RWPE2 (cell line): Measurements from ENCODE around the gene CNTNAP2.

Source experiments
- ATAC-seq: fragments of 200-7000 bp; cut with Tn5 transposase; 3 replicates; pipeline ENCODE4 v1.9.1; 2021; ENCODE audit warnings: low read depth
- DNase-seq: peaks from one replicate; pipeline ENCODE4 v3.0.0-alpha.2; 2020; ENCODE audit warnings: low spot score
- H3K27ac ChIP-seq: fragments of 450-650 bp; 2 replicates; pipeline ENCODE4 v1.5.1; 2017; ENCODE audit warnings: mild to moderate bottlenecking; ENCODE audit not compliant: poor library complexity, severe bottlenecking
- H3K27me3 ChIP-seq: fragments of 250-450 bp; sonication (Bioruptor Pico); 2 replicates; pipeline ENCODE4 v1.5.1; 2021; ENCODE audit warnings: mild to moderate bottlenecking, moderate library complexity; ENCODE audit not compliant: insufficient read depth, poor library complexity, severe bottlenecking
- H3K36me3 ChIP-seq: fragments of 250-450 bp; sonication (Bioruptor Pico); 2 replicates; pipeline ENCODE4 v1.5.1; 2020; ENCODE audit warnings: low read depth, mild to moderate bottlenecking, moderate library complexity
- H3K4me1 ChIP-seq: fragments of 250-450 bp; sonication (Bioruptor Pico); 2 replicates; pipeline ENCODE4 v1.5.1; 2021; ENCODE audit warnings: mild to moderate bottlenecking, moderate library complexity; ENCODE audit not compliant: insufficient read depth, poor library complexity, severe bottlenecking
- H3K4me3 ChIP-seq: fragments of 250-450 bp; sonication (Bioruptor Pico); 2 replicates; pipeline ENCODE4 v1.5.1; 2021; ENCODE audit warnings: mild to moderate bottlenecking, moderate library complexity; ENCODE audit not compliant: severe bottlenecking
- H3K9me3 ChIP-seq: fragments of 250-450 bp; sonication (Bioruptor Pico); 2 replicates; pipeline ENCODE4 v1.5.1; 2021; ENCODE audit warnings: mild to moderate bottlenecking, moderate library complexity; ENCODE audit not compliant: severe bottlenecking
- TF ChIP-seq, protein P1 (sequence below): fragments of 450-650 bp; IDR thresholded peaks from one replicate; pipeline ENCODE4 v1.5.1; 2017; ENCODE audit warnings: mild to moderate bottlenecking, moderate library complexity; ENCODE audit not compliant: poor library complexity, severe bottlenecking

CNTNAP2 gene

DNA sequence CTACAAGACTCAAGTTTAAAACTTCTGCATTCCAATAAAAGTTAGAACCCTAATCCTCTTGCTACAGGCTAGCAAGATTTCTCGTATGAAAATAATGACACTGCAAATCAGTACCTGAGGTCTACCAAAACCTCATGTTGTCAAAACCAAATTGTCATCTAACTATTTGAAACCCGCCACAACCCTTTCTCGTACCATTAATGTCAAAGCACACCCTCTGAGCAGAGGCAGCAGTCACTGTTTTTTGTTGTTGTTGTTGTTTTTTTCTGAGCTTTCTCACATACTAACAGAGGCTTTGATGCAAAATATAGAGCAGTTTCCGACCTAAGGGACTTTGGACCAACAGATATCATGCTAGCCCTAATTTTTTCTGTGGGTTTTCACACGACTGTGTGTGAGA, 1910.1 kb downstream of the CNTNAP2 start:
- Histone ChIP-seq H3K27me3 (no peaks in the 10 kb centered on the region), H3K27ac (no peak overlapping the region), H3K9me3 (no peaks in the 10 kb centered on the region), H3K4me3 (no peak overlapping the region), H3K4me1 (no peaks in the 10 kb centered on the region), H3K36me3 (no peaks in the 10 kb centered on the region)
- TF ChIP-seq, protein P1, sequence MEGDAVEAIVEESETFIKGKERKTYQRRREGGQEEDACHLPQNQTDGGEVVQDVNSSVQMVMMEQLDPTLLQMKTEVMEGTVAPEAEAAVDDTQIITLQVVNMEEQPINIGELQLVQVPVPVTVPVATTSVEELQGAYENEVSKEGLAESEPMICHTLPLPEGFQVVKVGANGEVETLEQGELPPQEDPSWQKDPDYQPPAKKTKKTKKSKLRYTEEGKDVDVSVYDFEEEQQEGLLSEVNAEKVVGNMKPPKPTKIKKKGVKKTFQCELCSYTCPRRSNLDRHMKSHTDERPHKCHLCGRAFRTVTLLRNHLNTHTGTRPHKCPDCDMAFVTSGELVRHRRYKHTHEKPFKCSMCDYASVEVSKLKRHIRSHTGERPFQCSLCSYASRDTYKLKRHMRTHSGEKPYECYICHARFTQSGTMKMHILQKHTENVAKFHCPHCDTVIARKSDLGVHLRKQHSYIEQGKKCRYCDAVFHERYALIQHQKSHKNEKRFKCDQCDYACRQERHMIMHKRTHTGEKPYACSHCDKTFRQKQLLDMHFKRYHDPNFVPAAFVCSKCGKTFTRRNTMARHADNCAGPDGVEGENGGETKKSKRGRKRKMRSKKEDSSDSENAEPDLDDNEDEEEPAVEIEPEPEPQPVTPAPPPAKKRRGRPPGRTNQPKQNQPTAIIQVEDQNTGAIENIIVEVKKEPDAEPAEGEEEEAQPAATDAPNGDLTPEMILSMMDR = no peak
- DNase-seq (no peak), ATAC-seq (no peak)

DNA sequence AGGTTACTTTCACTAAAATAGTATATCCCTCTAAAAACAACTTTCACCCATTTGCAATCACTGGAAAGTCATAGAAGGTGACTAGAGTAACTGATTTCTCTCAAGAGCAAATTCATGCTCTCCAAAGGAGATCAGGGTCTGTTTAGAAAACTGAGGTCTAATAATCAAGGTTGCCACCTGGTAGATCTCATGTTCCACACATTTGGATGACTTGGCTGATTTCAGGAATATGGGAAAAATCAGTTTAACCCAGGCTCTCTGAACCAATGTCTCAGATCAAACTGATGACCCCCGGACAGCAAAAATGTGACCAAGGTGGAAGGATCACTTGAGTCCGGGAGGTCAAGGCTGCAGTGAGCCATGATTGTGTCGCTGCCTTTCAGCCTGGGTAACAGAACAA, 1911.6 kb downstream of the CNTNAP2 start:
- TF ChIP-seq, protein P1 = no peak
- Histone ChIP-seq H3K36me3 (no peaks in the 10 kb centered on the region), H3K9me3 (no peaks in the 10 kb centered on the region), H3K27me3 (no peaks in the 10 kb centered on the region), H3K4me1 (no peaks in the 10 kb centered on the region), H3K4me3 (no peak overlapping the region), H3K27ac (no peak overlapping the region)
- ATAC-seq (no peak), DNase-seq (no peak)

DNA sequence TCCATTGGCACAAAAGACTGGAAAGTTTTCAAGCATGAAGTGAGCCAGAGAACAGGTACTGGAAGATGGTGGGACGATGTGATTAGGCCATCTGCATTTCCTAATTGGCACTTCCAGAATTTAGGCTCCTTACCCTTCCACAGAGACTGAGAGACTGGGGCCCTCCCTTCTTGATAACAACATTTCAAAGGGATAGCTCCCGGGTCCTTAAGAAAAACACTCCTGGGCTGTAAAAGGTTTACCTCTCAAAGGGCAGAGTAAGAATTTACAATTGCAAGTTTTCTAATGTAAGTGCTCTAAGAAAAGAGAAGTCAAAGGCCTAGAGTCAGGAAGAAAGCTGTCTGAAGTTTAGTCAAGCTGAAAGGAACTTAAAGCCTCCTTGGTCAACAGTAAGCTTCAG, 1914.4 kb downstream of the CNTNAP2 start:
- DNase-seq (no peak), ATAC-seq (no peak)
- TF ChIP-seq, protein P1 = no peak
- Histone ChIP-seq H3K9me3 (no peaks in the 10 kb centered on the region), H3K4me1 (no peaks in the 10 kb centered on the region), H3K27me3 (no peaks in the 10 kb centered on the region), H3K4me3 (no peak overlapping the region), H3K27ac (no peak overlapping the region), H3K36me3 (no peaks in the 10 kb centered on the region)

DNA sequence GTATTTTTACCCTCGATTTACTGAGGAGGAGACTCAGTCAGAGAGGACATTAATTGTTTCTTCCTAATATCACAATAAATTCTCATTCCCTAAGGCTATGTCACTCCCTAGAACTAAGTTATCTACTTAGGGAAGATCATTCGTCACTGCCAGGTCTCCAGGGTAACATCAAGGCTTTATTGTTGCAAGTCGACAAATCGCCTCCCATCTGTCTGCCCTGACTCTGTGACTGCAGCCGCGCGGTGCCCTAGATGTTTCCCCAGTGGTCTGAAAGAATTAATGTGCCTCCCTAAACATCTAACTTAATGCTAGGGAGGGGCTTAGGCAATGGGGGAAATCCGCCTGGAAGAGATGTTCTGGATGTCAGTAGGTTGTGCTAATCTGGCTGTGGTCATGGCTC, 1915.2 kb downstream of the CNTNAP2 start:
- H3K27me3 ChIP-seq = no peaks in the 10 kb centered on the region
- no peaks in the 10 kb centered on the region for H3K4me1 ChIP-seq
- H3K36me3 ChIP-seq = no peaks in the 10 kb centered on the region
- DNase-seq (no peak), ATAC-seq (no peak)
- no peak overlapping the region for H3K4me3 ChIP-seq
- TF ChIP-seq, protein P1 = no peak
- H3K9me3 ChIP-seq = peaks cover 2% of the 10 kb centered on the region
- no peak overlapping the region for H3K27ac ChIP-seq

DNA sequence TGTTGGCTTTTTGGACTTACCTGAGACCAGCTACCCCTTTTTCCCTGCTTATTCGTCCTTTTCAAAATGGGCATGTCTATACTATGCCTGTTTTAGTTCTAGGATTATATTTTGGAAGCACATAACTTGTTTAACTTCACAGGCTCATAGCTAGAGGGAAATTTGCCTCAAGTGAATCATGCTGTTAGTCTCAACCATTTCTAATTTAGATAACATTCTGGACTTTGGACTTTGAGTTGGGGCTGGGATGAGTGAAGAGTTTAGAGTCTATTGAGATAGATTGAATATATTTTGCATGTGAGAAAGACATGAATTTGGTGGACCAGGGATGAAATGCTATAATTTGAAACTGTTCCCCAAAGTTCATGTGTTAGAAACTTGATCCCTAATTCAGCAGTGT, 1919.3 kb downstream of the CNTNAP2 start:
- no peak overlapping the region for H3K27ac ChIP-seq
- no peaks in the 10 kb centered on the region for H3K4me1 ChIP-seq
- DNase-seq (no peak), ATAC-seq (no peak)
- no peaks in the 10 kb centered on the region for H3K27me3 ChIP-seq
- TF ChIP-seq, protein P1 = no peak
- H3K36me3 ChIP-seq = no peaks in the 10 kb centered on the region
- peaks cover 5% of the 10 kb centered on the region for H3K9me3 ChIP-seq
- no peak overlapping the region for H3K4me3 ChIP-seq
